Stimulated activated CD8-positive, alpha-beta memory T cell treated with anti-CD3 and anti-CD28 coated beads, Interleukin-2, amount 100 ng/mL, for 1 hour (primary cell): Measurements from ENCODE around the gene TIGIT.

Source experiments
- DNase-seq, 2 donors: peaks; one replicate each; pipeline ENCODE4 v3.0.0-alpha.2; 2020; ENCODE audit warnings: low read depth in 2 of 2

Gene TIGIT

GRCh38 chr3:114310695-114311094, 16.9 kb downstream of the TIGIT start:
- DNase-seq: no peak

- no peak for DNase-seq
Measured at GRCh38 chr3:114313426-114313825, 19.6 kb downstream of the TIGIT start.

DNA sequence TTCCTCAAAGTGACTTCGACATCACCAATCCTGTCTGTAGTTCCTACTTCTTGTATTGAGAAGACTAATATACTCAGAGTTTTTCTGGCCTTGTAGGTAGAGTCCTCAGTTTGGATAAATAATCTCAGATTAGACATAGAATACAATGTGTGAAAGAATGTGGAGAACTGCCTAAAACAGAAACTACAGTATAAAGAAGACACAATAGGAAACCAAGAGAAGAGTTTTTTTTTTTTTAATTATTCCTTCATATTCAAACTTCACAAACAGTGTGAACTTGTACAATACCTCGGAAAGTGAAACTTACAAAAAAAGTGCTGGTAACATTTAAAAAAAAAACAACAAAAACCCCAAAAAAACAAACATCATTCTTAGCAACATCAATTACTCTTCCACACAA, 20.5 kb downstream of the TIGIT start:
- no peak for DNase-seq

- DNase-seq: no peak
Measured at GRCh38 chr3:114318295-114318694, 24.5 kb downstream of the TIGIT start.

- no peak for DNase-seq
Measured at GRCh38 chr3:114319453-114319852, 25.6 kb downstream of the TIGIT start.

DNA sequence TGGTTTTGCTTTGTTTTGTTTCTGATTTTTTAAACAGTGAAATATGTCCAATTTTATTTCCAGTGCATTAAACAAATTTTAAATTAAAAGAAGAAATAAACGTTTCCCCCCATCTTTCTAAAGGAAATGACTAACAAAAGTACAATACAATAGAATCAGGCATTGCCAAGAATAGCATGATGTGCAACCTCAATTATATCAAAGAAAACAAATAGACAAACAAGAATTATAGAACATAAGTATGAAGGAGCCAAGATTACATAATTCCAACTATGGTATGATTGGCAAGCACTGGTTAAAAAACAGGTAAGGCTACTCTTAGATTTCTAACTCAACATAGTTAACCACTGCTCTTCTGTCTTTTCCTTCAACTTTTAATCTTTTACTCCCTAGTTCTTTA, 26.4 kb downstream of the TIGIT start:
- no peak for DNase-seq

GRCh38 chr3:114323546-114324254, 29.9 kb downstream of the TIGIT start:
- DNase-seq: no peak

DNA sequence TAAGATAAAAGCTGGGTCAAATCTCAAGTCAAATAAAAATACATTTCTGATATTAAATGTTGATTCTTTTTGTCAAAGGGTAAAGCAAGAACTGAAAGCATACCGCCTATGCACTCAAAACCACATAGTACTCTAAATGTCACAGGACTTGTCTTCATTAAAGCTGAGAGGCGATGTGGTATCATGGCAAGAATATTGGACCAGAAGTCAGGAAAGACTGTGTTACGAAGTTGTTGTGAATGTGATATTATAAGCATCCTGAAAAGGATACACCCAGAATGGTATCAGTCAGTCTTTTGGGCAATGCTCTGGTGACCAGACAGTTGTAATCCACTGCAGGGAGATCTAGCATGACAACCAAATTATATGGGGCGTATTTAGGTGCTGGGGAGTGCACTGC, 33.8 kb downstream of the TIGIT start:
- no peak for DNase-seq

DNA sequence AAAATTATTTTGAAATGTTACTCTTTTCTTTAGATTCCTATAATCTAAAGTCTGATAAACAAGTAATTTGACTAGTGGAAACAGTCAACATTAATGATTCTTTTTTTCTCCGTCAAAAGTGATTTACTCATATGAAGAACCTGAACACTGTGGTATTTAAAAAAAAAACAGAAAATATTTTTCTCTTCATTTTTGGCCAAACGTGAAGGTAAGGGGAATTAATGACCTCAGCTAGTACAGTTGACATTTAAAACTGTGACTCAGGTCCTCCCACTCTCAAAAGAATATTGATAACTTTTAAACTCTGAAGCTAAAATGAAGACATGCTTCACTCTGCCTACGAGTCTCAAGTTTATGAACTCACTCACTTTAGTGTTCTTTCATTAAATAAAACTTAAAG, 34.5 kb downstream of the TIGIT start:
- DNase-seq: no peak

GRCh38 chr3:114329823-114330222, 36.0 kb downstream of the TIGIT start:
- no peak for DNase-seq

DNA sequence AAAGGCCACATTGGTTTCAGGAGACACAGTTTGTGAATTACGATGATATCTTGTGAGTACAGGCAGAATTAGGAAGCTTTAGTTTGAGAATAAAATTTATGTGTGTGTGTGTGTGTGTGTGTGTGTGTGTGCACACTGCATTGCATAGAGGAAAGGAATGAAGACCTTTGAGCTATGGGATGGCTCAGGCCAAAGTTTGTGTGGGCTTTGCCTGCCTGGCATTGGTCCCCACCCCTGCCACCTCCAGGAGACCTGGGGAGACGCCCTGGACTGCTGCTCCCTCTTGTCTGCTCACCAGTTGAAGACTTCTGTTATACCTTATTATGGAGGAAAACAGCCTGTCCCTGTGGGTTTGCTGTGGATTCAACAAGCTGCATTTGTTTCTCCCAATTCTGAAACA, 37.2 kb downstream of the TIGIT start:
- DNase-seq: no peak

DNA sequence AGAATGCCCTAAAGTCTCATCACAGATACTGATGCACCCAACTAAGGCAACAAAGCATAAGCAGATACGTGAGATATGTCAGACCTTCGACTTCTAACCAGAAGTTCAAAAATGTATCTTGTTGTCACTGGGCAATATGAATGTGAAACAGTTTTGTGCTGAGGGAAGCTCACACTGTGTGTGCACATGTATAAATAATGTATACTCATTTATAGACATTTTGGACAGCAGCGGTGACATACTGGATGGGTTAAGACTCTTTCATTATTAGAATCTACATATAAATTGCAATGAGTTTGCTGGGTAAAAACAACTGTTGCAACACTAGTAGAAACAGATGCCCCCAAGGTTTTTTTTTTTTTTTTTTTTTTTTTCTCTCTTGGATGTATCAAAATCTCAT, 37.9 kb downstream of the TIGIT start:
- DNase-seq: no peak

DNA sequence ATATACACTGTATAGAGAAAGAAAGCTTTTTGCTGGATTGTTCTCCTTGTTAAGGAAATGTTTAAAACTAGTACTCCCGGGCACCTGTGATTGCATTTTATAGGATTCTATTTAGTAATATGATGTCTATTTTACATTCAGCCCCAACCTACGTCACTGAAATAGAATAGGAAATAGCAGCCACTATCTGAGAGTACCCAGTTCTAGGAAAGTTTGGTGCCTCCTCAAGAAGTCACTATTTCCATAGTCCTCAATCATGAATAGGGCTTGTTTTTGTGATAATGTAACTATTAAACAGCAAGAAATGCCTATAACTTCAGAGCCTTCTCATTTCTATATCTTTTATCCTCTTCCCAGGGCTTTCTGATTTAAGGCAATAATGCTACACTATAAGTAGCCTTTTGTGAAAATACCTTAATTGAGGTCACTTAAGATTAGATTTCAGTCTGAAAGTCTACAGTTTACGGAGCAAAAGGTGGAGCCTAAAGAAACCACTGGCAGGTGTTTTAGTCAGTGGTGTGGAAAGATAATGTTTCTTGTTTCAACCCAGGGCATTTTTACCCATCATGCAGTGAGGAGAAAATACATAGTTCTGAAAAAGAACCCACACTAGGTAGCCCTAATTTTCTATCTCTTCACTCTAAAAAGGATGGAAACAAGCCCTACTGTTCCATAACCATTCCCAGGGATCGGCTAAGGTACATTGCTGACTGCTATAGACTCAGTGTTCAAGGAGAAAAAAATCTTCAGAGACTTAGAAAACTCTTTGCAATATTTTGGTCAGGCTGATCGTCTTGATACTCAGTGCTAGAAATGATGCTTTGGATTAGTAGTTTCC, 38.7 kb downstream of the TIGIT start:
- DNase-seq: no peak

GRCh38 chr3:114333180-114333922, 39.5 kb downstream of the TIGIT start:
- no peak for DNase-seq

GRCh38 chr3:114333923-114334240, 40.1 kb downstream of the TIGIT start:
- DNase-seq: no peak

DNA sequence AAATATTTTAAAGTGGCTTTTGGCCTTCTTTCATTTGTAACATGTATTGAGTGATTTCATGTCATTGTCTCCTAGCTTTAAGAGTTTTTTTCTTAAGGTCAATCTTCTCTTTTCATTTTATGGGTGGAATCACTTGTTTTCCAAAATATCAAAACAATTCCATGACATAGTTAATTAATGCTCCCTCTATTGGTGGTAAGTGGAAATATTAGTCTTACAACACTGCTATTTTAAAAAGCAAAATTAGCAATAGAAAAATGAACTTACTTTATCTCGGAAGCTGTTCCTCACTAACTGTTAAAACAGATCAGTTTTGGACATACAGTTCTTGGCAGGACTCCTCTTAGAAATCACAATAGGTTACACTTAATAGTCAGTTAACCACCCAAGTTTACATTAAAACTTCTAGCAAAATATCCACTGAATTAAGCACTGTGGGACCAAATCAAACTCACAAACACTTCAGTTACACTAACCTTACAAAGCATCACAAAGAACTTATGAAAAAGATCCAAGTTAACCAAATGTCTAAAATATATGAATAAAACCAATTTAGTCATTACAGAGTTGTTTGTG, 42.4 kb downstream of the TIGIT start:
- DNase-seq: no peak

GRCh38 chr3:114336857-114337256, 43.0 kb downstream of the TIGIT start:
- no peak for DNase-seq

GRCh38 chr3:114338651-114339357, 45.0 kb downstream of the TIGIT start:
- no peak for DNase-seq

- no peak for DNase-seq
Measured at GRCh38 chr3:114344492-114344891, 50.7 kb downstream of the TIGIT start.

DNA sequence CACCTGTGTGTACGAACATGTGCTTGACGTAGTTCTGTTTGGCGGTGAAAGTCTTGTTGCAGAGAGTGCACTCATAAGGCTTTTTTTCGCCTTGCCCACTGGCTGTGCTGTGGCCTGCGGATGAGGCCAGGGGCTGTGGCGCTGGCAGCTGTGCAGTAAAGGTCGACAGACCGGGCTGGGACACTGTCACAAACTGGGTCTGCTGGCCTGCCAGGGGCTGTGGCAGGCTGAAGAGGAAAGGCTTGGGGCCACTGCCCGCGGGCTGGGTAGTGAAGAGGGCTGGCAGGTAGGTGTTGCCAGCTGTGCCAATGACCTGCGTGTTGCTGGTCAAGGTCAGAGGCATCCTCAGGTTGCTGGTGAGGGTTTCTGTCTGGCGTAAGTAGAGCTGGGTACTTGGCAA, 56.4 kb downstream of the TIGIT start:
- DNase-seq: no peak

DNA sequence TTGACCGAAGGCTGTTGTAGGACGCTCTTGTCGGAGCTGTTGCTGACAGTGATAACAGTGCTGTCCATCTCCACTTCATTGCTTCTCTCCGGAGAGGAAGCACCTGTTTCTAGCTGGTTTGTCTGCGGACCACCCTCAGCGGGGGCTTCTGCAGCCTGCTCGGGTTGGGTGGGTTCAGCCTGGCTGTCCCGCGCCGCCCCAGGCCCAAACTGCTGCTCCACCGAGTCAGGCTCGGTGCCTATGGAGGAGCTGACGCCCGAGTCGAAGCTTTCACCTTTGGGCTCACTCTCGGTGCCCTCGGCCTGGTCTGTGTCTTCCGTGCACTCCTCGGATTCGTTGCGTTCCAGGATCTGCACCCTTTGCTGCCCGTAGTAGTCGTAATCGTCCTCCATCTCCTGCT, 56.9 kb downstream of the TIGIT start:
- DNase-seq: no peak
